ENCODE data around the gene LTBP3. TPM values are rescaled to one million over a fixed set of nuclear protein-coding genes. Genes with fewer than 3 reads are reported as not detected.

Gene LTBP3
- total and polyA plus RNA-seq, 9 of the 15 experiments (the other 6 are each of a cell fraction or from before 2014, with no cell fraction given): 0.06 to 20.5 (median 4.8) TPM

DNA sequence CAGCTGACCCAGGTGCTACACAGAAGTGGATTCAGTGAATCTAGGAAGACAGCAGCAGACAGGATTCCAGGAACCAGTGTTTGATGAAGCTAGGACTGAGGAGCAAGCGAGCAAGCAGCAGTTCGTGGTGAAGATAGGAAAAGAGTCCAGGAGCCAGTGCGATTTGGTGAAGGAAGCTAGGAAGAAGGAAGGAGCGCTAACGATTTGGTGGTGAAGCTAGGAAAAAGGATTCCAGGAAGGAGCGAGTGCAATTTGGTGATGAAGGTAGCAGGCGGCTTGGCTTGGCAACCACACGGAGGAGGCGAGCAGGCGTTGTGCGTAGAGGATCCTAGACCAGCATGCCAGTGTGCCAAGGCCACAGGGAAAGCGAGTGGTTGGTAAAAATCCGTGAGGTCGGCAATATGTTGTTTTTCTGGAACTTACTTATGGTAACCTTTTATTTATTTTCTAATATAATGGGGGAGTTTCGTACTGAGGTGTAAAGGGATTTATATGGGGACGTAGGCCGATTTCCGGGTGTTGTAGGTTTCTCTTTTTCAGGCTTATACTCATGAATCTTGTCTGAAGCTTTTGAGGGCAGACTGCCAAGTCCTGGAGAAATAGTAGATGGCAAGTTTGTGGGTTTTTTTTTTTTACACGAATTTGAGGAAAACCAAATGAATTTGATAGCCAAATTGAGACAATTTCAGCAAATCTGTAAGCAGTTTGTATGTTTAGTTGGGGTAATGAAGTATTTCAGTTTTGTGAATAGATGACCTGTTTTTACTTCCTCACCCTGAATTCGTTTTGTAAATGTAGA lies 57.6 kb downstream of the LTBP3 start (continued):
- TF ChIP-seq EP300 (IDR thresholded peaks at IDR 0.05; ENCODE audit: low read length) (no peak), MEF2A (IDR thresholded peaks at IDR 0.05; ENCODE audit: control insufficient read depth, low read depth, low read length) (peak; percentile 28; the same call in 1 of the 2 replicates), XRCC5 (IDR thresholded peaks at IDR 0.05; ENCODE audit: low read depth, low read length) (peak; percentile 72; the same call in 1 of the 2 replicates), SPI1 (IDR thresholded peaks at IDR 0.05; ENCODE audit: borderline replicate concordance, low read depth, low read length) (no peak), NR2F6 (CRISPR knock-in tag; IDR thresholded peaks at IDR 0.05) (peak; percentile 66; the same call in 1 of the 2 replicates), ZNF274 (IDR thresholded peaks at IDR 0.05; ENCODE audit: borderline replicate concordance, low read depth, low read length) (no peak), ZNF124 (CRISPR knock-in tag; IDR thresholded peaks at IDR 0.05) (no peak), CBX5 (IDR thresholded peaks at IDR 0.05; ENCODE audit: borderline replicate concordance, low read depth) (no peak), ZNF184 (CRISPR knock-in tag; IDR thresholded peaks at IDR 0.05) (no peak), SMARCA4 (IDR thresholded peaks at IDR 0.05) (no peak), GTF2F1 (IDR thresholded peaks at IDR 0.05; ENCODE audit: low read depth, low read length) (no peak; the same call in 1 of the 2 replicates), MAFF (IDR thresholded peaks at IDR 0.05; ENCODE audit: low read length) (no peak; the same call in 1 of the 2 replicates), ELF2 (CRISPR knock-in tag; IDR thresholded peaks at IDR 0.05) (no peak), SMC3 (conservative IDR thresholded peaks at IDR 0.05; ENCODE audit: insufficient read depth, low read depth, low read length) (no peak), ZNF778 (CRISPR knock-in tag; IDR thresholded peaks at IDR 0.05) (no peak)
- TF ChIP-seq, protein P1, sequence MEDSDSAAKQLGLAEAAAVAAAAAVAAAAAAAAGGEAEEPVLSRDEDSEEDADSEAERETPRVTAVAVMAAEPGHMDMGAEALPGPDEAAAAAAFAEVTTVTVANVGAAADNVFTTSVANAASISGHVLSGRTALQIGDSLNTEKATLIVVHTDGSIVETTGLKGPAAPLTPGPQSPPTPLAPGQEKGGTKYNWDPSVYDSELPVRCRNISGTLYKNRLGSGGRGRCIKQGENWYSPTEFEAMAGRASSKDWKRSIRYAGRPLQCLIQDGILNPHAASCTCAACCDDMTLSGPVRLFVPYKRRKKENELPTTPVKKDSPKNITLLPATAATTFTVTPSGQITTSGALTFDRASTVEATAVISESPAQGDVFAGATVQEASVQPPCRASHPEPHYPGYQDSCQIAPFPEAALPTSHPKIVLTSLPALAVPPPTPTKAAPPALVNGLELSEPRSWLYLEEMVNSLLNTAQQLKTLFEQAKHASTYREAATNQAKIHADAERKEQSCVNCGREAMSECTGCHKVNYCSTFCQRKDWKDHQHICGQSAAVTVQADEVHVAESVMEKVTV (CRISPR knock-in tag; IDR thresholded peaks at IDR 0.05): no peak; the same call in 1 of the 2 replicates
- TF ChIP-seq, protein P2, sequence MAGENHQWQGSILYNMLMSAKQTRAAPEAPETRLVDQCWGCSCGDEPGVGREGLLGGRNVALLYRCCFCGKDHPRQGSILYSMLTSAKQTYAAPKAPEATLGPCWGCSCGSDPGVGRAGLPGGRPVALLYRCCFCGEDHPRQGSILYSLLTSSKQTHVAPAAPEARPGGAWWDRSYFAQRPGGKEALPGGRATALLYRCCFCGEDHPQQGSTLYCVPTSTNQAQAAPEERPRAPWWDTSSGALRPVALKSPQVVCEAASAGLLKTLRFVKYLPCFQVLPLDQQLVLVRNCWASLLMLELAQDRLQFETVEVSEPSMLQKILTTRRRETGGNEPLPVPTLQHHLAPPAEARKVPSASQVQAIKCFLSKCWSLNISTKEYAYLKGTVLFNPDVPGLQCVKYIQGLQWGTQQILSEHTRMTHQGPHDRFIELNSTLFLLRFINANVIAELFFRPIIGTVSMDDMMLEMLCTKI (IDR thresholded peaks at IDR 0.05; ENCODE audit: partially characterized antibody): no peak
- TF ChIP-seq, protein P3, sequence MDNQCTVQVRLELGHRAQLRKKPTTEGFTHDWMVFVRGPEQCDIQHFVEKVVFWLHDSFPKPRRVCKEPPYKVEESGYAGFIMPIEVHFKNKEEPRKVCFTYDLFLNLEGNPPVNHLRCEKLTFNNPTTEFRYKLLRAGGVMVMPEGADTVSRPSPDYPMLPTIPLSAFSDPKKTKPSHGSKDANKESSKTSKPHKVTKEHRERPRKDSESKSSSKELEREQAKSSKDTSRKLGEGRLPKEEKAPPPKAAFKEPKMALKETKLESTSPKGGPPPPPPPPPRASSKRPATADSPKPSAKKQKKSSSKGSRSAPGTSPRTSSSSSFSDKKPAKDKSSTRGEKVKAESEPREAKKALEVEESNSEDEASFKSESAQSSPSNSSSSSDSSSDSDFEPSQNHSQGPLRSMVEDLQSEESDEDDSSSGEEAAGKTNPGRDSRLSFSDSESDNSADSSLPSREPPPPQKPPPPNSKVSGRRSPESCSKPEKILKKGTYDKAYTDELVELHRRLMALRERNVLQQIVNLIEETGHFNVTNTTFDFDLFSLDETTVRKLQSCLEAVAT (IDR thresholded peaks at IDR 0.05): peak; percentile 100
- TF ChIP-seq, protein P4, sequence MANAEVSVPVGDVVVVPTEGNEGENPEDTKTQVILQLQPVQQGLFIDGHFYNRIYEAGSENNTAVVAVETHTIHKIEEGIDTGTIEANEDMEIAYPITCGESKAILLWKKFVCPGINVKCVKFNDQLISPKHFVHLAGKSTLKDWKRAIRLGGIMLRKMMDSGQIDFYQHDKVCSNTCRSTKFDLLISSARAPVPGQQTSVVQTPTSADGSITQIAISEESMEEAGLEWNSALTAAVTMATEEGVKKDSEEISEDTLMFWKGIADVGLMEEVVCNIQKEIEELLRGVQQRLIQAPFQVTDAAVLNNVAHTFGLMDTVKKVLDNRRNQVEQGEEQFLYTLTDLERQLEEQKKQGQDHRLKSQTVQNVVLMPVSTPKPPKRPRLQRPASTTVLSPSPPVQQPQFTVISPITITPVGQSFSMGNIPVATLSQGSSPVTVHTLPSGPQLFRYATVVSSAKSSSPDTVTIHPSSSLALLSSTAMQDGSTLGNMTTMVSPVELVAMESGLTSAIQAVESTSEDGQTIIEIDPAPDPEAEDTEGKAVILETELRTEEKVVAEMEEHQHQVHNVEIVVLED (CRISPR knock-in tag; IDR thresholded peaks at IDR 0.05): no peak
- TF ChIP-seq, protein P5, sequence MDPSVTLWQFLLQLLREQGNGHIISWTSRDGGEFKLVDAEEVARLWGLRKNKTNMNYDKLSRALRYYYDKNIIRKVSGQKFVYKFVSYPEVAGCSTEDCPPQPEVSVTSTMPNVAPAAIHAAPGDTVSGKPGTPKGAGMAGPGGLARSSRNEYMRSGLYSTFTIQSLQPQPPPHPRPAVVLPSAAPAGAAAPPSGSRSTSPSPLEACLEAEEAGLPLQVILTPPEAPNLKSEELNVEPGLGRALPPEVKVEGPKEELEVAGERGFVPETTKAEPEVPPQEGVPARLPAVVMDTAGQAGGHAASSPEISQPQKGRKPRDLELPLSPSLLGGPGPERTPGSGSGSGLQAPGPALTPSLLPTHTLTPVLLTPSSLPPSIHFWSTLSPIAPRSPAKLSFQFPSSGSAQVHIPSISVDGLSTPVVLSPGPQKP (CRISPR knock-in tag; IDR thresholded peaks at IDR 0.05): no peak
